ENCODE measurements around the gene SLX4. TPM values are rescaled to one million over a fixed set of nuclear protein-coding genes. Genes with fewer than 3 reads are reported as not detected.
"Not testable (repeated sequence)": the region's sequence is repeated elsewhere in the genome, so short reads cannot be mapped to it uniquely, and the experiment has no call there.

The SLX4 gene
- total RNA-seq, 4 donors from 2014 or later = 1.2 to 6.2 (median 4.8) TPM

DNA sequence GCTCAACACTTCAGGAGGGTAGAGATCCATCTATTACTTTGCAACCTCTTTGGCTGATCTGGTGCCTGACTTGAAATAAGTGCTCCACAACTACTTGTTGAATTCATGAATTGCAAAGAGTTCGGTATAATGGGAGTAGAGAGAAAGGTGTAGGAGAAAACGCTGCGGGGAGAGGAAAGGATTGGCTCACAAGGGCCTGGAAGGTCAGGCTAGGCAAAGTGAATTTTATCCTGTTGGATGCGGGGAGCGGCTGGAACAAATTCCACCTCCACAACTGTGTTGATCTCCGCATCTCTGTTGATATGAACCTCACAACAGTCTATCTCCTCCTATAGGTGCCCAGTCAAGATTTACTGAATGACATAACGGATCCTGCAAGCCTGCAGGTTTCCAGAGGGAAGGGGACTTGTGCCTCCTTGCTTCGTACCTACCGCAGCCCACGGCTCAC is 684 bp downstream of the SLX4 start:
- no peaks in the 10 kb centered on the region for H3K9me3 ChIP-seq
- no peaks in the 10 kb centered on the region for H3K27me3 ChIP-seq
- intact Hi-C loops (cut with DNase I; ENCODE audit: low total_unique reads) = no loop called here
- H3K27ac ChIP-seq = peak overlapping the region; percentile 24 to 85
- no peak for TF ChIP-seq POLR2A (IDR thresholded peaks at IDR 0.05)
- TF ChIP-seq, protein P1, sequence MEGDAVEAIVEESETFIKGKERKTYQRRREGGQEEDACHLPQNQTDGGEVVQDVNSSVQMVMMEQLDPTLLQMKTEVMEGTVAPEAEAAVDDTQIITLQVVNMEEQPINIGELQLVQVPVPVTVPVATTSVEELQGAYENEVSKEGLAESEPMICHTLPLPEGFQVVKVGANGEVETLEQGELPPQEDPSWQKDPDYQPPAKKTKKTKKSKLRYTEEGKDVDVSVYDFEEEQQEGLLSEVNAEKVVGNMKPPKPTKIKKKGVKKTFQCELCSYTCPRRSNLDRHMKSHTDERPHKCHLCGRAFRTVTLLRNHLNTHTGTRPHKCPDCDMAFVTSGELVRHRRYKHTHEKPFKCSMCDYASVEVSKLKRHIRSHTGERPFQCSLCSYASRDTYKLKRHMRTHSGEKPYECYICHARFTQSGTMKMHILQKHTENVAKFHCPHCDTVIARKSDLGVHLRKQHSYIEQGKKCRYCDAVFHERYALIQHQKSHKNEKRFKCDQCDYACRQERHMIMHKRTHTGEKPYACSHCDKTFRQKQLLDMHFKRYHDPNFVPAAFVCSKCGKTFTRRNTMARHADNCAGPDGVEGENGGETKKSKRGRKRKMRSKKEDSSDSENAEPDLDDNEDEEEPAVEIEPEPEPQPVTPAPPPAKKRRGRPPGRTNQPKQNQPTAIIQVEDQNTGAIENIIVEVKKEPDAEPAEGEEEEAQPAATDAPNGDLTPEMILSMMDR (IDR thresholded peaks at IDR 0.05) = no peak
- H3K36me3 ChIP-seq = no peaks in the 10 kb centered on the region
- DNase-seq = no peak
- peaks cover 0 to 14% of the 10 kb centered on the region in 2 donors for H3K4me1 ChIP-seq
- peak overlapping the region; percentile 66 to 76 for H3K4me3 ChIP-seq

DNA sequence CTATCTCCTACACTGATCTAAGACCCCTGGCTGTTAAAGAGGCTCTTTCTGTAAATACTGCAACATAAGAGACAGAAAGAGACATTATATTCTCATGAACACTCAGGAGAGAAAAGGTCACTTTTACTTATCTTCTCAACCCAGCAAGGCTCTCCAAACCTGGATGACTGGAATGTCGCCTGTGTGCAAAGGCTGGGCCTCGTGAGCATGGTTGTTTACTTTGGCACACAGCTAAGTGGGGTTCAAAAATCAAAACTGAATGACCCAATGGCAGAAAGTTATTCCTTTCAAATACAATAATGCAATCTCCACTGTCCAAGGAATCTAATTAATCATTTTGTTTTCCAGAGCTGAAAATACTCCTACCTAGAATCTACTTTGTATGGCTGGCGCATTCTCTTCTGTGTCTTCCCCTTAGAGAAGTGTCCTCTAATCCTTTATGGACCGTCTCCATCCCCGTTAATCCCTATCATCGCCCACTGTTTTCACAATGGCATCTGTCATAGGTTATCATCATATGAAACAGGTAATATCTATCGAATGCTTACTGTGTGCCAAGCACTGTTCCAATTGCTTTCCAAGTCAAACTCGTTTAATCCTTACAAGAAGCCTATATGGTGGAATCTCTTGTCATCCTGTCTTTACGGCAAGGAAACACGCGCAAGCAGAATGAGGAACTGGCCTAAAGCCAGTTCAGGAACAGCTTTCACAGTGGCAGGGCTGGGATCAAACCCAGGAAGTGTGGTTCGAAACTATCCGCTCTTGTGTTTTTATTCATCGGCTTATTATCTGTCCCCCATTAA is 1.3 kb downstream of the SLX4 start:
- H3K4me3 ChIP-seq = no peak overlapping the region

DNA sequence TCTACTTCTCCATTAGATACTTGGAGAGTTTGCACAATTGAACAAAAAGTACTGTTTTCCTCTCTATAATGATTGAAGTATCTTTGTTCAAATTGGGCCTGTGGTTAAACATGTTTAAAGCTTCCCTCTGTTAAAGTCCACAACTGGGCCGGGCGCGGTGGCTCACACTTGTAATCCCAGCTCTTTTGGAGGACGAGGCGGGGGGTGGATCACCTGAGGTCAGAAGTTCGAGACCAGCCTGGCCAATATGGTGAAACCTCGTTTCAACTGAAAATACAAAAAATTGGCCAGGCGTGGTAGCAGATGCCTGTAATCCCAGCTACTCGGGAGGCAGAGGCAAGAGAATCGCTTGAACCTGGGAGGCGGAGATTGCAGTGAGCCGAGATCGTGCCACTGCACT is 2.4 kb downstream of the SLX4 start:
- H3K4me3 ChIP-seq; DNase-seq; H3K27ac ChIP-seq; H3K36me3 ChIP-seq; H3K27me3 ChIP-seq; intact Hi-C loops (cut with DNase I; ENCODE audit: low total_unique reads); H3K9me3 ChIP-seq: not testable (repeated sequence)
- peaks cover 0 to 14% of the 10 kb centered on the region in 2 donors for H3K4me1 ChIP-seq

More for the DNA sequence above, 1.3 kb downstream of the SLX4 start:
- DNase-seq = no peak
- Histone ChIP-seq H3K27me3 (no peaks in the 10 kb centered on the region), H3K9me3 (no peaks in the 10 kb centered on the region), H3K4me1 (peaks cover 0 to 14% of the 10 kb centered on the region in 2 donors), H3K36me3 (no peaks in the 10 kb centered on the region), H3K27ac (no peak overlapping the region)
- TF ChIP-seq, protein P1 (IDR thresholded peaks at IDR 0.05) = no peak
- TF ChIP-seq POLR2A (IDR thresholded peaks at IDR 0.05) = no peak
- intact Hi-C loops (cut with DNase I; ENCODE audit: low total_unique reads) = no loop called here

DNA sequence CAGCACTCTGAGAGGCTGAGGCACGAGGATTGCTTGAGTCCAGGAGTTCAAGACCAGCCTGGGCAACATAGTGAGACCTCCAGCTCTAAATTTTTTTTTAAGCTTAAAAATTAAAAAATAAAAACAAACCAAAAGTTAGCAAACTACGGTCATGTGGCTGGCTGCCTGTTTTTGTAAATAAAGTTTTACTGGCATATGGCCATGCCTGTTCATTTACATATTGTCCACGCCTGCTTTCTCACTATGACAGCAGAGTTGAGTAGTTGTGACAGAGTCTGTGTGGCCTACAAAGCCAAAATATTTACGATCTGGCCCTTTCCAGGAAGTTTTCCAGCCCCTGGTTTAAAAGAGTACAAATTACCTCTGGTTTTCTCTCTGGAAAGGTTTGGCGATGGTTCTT is 3.3 kb downstream of the SLX4 start:
- H3K27me3 ChIP-seq = no peaks in the 10 kb centered on the region
- H3K4me1 ChIP-seq = peaks cover 0 to 14% of the 10 kb centered on the region in 2 donors
- H3K27ac ChIP-seq = no peak overlapping the region
- no peaks in the 10 kb centered on the region for H3K36me3 ChIP-seq
- H3K9me3 ChIP-seq = no peaks in the 10 kb centered on the region
- no peak overlapping the region for H3K4me3 ChIP-seq
- no peak for DNase-seq
- intact Hi-C loops (cut with DNase I; ENCODE audit: low total_unique reads) = no loop called here
- no peak for TF ChIP-seq POLR2A (IDR thresholded peaks at IDR 0.05)

DNA sequence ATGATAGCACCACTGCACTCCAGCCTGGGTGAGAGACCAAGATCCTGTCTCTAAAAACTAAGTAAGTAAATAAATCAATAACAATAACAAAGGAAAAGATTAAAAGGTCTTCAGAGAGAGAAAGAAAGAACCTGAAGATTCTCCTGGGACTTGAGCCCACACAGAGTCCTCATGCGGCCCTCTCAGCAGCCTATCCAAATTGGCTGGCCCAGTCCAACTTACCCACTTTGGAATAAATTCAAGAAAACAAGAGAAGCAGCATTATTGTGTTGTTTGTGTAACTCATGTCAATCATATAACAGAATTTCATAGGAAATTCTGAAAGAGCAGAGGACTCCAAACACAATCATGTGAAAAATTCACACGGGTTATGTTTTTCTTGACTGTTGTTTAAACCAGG is 3.8 kb downstream of the SLX4 start:
- H3K27me3 ChIP-seq = no peaks in the 10 kb centered on the region
- DNase-seq = no peak
- TF ChIP-seq, protein P1 (IDR thresholded peaks at IDR 0.05) = no peak
- no peak for TF ChIP-seq POLR2A (IDR thresholded peaks at IDR 0.05)
- no peak overlapping the region for H3K27ac ChIP-seq
- H3K36me3 ChIP-seq = no peaks in the 10 kb centered on the region
- H3K9me3 ChIP-seq = no peaks in the 10 kb centered on the region
- H3K4me1 ChIP-seq = peaks cover 0 to 10% of the 10 kb centered on the region in 2 donors
- no peak overlapping the region for H3K4me3 ChIP-seq
- intact Hi-C loops (cut with DNase I; ENCODE audit: low total_unique reads) = no loop called here

DNA sequence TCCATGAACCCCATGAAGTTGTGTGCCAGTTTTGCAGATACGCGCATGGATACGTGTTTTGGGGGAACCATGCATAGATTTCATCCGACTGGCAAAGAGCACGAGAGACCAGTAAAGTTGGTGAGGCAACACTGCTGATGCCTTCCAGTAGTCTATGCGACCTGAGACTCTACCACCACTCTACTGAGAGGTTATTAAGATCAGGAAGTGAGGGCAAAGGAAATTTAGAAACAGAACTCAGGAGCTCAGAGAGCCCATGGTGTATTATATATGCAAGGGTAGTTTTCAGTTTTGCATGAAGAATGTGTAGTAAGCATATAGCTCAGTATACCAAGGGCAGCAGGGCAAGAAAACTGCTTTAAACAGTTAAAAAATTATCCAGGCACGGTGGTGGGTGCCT is 4.2 kb downstream of the SLX4 start:
- intact Hi-C loops (cut with DNase I; ENCODE audit: low total_unique reads) = no loop called here
- peaks cover 0 to 5% of the 10 kb centered on the region in 2 donors for H3K4me1 ChIP-seq
- no peaks in the 10 kb centered on the region for H3K36me3 ChIP-seq
- no peaks in the 10 kb centered on the region for H3K9me3 ChIP-seq
- TF ChIP-seq, protein P1 (IDR thresholded peaks at IDR 0.05) = no peak
- no peak for TF ChIP-seq POLR2A (IDR thresholded peaks at IDR 0.05)
- no peak overlapping the region for H3K27ac ChIP-seq
- DNase-seq = no peak
- no peaks in the 10 kb centered on the region for H3K27me3 ChIP-seq
- H3K4me3 ChIP-seq = no peak overlapping the region
